Left forelimb (tissue), 1 donor: ENCODE results near the gene EHF.
"Not testable (repeated sequence)": the region's sequence is repeated elsewhere in the genome, so short reads cannot be mapped to it uniquely, and the experiment has no call there.

ENCODE experiments used
- DNase-seq: peaks from one replicate; pipeline ENCODE4 v3.0.0-alpha.2; 2018; ENCODE audit warnings: low spot score

The EHF gene

DNA sequence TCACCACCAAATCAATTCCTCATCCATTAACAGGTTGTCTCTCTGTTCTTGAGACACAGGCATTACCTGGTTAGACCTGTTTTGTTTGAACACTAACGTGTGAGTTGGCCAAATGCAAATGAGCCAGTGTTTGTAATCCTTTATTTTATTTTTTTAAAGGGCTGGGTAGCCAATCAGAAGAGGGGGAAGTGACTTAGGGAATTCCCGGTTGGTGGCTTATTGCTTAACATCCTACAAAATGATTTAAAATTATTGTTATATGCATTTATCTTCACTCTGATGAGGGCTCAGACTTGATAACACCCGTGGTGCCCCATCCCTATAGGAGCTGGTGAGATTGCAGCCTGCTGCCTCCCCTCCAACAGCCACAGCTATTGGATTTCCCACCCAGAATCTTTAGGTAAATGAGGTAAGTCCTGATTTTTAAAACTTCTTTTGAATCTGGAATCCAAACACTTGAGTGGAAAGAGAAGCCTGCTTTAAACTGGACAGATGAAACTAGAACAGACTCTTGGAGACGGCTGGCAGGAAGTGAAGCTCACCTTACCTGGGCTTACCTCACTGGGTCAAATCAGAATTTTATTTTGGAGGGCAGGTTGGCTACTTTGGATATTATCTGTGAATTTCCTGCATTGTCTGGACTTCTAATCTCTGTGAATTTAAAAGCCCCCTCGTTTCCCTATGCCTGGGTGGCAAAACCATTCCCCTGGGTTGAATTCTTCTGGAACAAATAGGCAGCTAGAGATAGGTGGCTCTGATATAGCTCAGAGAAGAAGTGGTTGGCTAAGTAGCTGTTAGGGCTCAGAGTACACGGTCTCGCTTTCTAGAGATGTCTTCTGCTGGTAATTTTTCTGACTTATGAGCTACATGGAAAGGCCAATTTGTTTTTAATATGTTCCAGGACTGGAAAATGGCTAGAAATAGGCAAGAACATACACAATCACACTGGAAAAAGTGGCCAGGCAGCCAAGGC is at the start of gene EHF:
Gene EHF, plus strand, starts transcription at position 274 of the 973 bp plus-strand sequence. CDS start 21,538 bp downstream, outside the sequence.
- DNase-seq = no peak

GRCh38 chr11:34573537-34573936 is 47.4 kb upstream of the EHF start:
- DNase-seq = no peak

GRCh38 chr11:34575261-34575660 is 45.6 kb upstream of the EHF start:
- DNase-seq = no peak

- no peak for DNase-seq
Observed at GRCh38 chr11:34575671-34576070, 45.2 kb upstream of the EHF start.

- DNase-seq = no peak
Observed at GRCh38 chr11:34576331-34576730, 44.6 kb upstream of the EHF start.

DNA sequence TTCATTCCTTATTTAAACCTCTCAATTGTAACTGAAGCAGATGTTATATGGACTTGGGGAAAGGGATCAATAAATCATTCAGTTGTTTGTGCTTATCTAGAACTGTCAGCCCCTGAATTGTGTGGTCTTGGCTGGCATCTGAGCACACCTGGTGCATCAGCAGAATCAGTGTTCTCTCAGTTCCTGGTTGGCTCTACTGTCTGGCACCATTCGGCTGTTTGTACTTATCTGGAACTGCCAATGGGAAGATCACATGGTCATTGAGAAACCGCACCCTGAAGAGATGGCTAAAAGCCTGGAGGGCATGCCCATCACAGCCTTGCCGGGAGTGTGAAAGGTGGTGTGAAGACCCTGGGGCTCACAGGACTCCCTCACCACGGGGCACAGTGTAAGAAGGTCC is 37.1 kb upstream of the EHF start:
- DNase-seq = no peak

GRCh38 chr11:34585304-34585734 is 35.6 kb upstream of the EHF start:
- DNase-seq = no peak

- no peak for DNase-seq
Observed at GRCh38 chr11:34585735-34586487, 35.0 kb upstream of the EHF start.

DNA sequence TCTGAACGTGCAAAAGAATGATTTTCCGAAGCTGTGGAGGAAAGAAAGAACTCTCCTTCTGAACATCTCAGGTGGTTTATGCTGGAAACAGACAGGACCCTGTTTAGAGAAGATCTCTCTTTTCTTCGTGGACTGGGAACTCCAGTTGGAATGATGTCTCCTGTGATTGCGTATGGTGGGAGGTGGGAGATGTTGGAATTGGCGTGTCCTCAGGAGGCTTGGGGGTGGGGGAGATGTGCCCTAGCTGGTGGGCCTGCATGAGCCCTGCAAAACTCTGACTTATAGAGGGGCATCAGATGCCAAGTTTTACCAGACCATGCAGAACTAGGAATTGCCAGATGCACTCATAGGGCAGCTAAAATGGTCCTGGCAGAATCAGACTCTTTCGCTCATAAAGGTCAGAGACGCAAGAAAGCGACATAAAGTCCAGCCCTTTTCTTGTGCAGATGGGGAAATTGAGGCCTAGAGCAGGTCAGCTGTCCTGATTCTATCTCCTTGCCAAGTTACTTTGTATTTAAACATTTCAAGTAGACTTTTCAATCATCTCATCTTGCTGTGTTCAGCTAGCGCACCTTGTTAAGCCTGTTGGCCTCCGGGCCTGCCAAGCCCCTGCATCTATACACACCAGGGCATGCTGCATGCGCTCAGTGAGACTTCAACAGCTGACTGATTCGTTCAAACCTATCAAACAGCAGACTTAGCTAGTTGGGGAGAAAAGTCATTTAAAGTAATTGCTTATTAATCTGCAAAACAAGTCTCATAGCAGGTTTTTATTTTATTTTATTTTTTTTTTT is 34.2 kb upstream of the EHF start:
- DNase-seq = no peak

DNA sequence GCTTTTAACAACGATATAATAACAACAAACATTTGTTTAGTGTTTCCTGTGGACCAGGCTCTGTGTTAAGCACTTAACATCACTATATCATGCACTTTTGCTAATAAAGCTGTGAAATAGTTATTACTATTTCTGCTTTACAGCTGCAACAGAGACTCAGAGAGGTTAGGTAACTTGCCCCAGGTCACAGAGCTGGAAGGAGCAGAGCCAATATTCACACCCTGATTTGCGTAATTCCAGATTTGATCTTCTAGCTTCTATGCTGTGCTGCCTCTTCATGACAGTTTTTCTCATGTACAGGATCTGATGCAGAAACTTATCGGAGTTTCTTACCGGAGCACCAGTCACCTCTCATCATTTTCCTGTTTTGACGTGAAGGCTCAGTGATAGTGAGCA is 33.6 kb upstream of the EHF start:
- DNase-seq = no peak

DNA sequence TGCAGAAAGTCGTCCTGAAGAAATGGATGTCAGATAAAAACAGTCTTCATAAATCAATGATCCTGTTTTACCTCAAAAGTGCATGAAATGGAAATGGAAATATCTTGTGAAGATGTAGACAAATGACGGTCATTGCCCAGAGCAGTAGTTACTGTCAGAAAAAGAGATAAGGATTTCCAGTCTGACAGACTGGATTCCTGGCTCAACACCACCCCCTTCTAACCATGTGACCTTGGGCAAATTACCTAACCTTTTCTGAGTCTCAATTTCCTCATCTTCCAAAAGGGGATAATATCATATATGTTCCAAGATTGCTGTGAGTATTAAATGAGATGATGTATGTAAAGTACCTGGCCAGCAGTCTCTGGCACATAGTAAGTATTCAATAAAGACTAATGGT is 32.9 kb upstream of the EHF start:
- no peak for DNase-seq

DNA sequence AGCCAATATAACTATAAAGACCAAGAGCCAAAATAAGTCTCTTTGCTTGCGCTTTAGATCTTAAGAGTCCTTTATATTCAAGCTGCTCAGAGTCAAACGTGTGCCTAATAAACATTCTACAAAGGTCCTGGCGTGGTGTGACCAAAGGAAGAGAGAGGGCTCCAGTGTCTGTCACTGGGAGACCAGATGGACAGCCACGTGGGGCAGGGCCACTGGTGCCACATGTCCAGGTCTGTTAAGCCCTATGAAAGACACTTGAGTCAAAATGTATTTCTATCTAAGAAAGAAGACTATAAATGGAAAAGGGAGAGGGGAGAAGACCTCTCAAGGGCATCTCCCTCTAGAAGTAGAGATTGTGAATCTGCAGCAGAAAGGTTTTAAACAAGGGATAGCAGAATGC is 32.2 kb upstream of the EHF start:
- no peak for DNase-seq

- not testable (repeated sequence) for DNase-seq
Observed at GRCh38 chr11:34589177-34589576, 31.7 kb upstream of the EHF start.

GRCh38 chr11:34593085-34593484 is 27.8 kb upstream of the EHF start:
- no peak for DNase-seq

DNA sequence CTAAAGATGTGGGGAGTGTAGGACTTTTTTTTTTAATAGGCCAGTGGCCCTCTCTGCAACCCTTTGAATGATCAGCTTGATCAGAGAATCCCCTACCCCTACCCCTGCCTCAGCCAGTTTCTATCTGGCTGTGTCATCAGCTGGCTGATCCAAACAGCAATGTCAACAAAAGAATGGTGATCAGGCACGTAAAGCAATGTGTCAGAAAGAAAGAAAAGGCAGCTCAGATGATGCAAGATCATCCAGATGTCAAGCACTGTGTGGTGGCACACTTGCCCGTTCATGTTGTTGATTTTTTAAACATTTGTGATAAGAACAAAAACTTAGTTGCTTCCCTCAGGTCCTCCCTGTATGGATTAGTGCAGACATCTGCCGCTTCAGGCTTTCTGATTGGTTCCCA is 26.3 kb upstream of the EHF start:
- no peak for DNase-seq

DNA sequence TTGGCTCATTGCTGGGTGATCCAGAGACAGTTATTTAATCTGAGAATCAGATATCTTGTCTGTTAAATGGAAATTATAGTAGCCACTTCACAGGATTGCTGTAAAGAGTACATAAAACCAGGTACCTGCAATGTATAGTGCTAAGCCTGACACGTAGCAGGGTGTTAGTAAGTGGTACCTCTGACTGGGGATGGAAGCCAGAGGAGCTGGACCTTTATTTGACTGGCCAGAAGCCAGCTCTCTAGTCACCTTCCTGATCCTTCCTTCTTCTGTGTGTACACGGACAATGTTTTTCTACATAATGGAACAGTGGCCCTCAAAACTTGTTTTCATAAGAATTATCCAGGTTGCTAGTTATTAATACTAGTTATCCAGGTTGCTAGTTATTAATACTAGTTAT is 25.5 kb upstream of the EHF start:
- DNase-seq = no peak

DNA sequence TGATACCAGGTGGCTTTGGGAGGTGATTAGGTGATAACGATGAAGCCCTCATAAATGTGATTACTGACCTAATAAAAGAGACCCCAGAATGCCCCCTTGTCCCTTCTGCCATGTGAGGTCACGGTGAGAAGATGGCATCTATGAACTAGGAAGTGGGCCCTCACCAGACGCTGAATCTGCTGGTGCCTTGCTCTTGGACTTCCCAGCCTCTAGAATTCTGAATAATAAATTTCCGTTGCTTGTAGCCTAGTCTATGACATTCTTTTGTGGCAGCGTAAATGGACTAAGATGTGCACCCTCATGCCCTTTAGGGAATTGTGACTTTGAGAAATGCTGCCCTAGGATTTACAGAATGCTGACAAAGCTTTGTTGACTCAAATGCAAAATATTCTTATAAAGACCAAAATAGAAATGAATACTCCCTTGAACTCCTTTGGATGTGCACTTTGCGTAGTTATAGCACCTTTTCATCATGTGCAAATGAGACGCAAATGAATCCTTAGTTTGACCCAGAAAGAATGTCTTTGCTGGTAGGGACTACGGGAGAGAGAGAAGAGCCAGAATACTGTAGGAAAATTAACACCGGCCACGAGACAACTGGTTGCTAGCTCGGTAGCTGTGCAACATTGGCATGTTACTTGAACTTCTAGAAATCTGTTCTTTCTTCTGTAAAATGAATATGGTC is 24.8 kb upstream of the EHF start:
- DNase-seq = no peak

GRCh38 chr11:34599406-34599945 is 21.4 kb upstream of the EHF start:
- no peak for DNase-seq

DNA sequence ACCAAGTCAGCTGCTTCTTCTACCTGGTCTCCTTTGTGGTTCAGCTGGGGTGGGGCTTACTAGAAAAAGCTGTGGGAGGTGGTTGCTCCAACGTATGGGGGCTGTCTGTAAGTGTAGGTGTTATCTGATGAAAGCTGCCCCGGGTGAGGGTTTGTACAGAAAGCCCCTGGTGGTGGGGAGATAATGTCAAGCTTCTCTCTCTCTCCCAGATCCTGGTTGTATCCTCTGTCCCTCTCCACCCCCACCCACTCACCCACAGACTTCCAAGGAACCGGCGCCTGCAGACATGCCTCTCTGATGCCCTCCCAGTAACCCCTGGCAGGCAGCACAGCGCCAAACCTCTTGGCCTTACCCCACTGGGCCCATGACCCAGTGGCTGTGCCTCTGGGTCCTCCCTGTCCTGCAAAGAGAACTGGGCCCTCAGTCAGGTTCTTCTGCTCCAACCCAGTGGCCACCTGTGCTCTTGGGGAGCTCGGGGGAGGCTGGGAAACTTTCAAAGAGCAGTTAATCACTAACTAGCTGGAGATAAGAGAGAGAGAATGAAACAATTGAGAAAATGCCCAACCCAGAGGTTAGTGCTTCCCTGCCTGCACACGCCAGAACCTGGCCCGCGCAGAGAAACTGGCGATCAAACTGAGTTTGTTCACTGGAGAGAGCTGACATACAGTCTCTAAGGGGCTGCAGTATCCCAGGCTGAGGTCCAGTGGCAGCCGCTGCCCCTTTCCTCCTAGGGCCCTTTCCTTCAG is 20.4 kb upstream of the EHF start:
- no peak for DNase-seq

DNA sequence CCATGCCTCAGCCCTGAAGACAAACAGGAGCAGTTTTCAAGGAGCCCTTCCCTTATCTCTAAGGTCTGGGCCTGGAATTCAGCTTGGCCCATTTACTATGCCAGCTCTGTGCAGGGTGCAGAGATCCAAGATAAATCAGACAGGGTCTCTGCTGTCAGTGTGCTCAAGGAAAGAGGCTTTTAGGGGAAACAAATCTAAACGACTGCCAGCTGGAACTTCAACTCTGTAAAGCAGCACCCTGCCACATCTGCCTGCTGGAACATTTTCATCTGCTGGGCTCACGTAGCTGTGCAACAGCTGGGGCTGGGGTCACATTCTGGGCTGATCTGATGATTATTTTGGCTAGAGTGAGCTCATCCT is 19.8 kb upstream of the EHF start:
- no peak for DNase-seq

- DNase-seq = no peak
Observed at GRCh38 chr11:34601609-34602008, 19.3 kb upstream of the EHF start.
